H1 (cell line): ENCODE data around the gene NMT2. TPM values are rescaled to one million over a fixed set of nuclear protein-coding genes. Genes with fewer than 3 reads are reported as not detected.

Source experiments
- BCL11A ChIP-seq, 2 experiments: IDR thresholded peaks; one replicate each; pipeline ENCODE4 v1.6.1; 2011; ENCODE audit warnings: low read depth in 2 of 2, low read length in 2 of 2, mild to moderate bottlenecking in 2 of 2
- CHD1 ChIP-seq: IDR thresholded peaks from 2 replicates; pipeline ENCODE4 v1.6.1; 2012; ENCODE audit warnings: low read depth, low read length, improper control_type of control experiment
- CREB1 ChIP-seq: IDR thresholded peaks from 2 replicates; pipeline ENCODE4 v1.6.1; 2012; ENCODE audit warnings: inconsistent platforms
- CTBP2 ChIP-seq: IDR thresholded peaks from 2 replicates; pipeline ENCODE4 v1.7.0; 2011; ENCODE audit warnings: borderline replicate concordance, mild to moderate bottlenecking, moderate library complexity, mixed read lengths, low read length; ENCODE audit not compliant: insufficient read depth, insufficient read length
- JUN ChIP-seq: IDR thresholded peaks from 2 replicates; pipeline ENCODE4 v1.6.1; 2011; ENCODE audit warnings: low read depth, mild to moderate bottlenecking, improper control_type of control experiment, low read length
- KDM1A ChIP-seq: fragments of 200-600, 300-600 bp; sonication (generic); IDR thresholded peaks from 2 replicates; pipeline ENCODE4 v1.7.1; 2016; ENCODE audit warnings: mild to moderate bottlenecking, low read length, borderline replicate concordance
- KDM4A ChIP-seq: IDR thresholded peaks from one replicate; pipeline ENCODE4 v1.7.1; 2012; ENCODE audit warnings: low read depth, mild to moderate bottlenecking, moderate library complexity, low read length, inconsistent platforms; ENCODE audit not compliant: severe bottlenecking
- POLR2A ChIP-seq, 2 experiments: IDR thresholded peaks; 1 replicate in 1 of 2; 2 replicates in 1 of 2; pipeline ENCODE4 v1.6.1; 2011; ENCODE audit warnings: low read depth in 2 of 2, low read length in 2 of 2, mild to moderate bottlenecking in 2 of 2; ENCODE audit errors: control extremely low read depth in 1 of 2
- RFX5 ChIP-seq: IDR thresholded peaks from 2 replicates; pipeline ENCODE4 v1.6.1; 2011; ENCODE audit warnings: low read depth, low read length, improper control_type of control experiment, borderline replicate concordance
- SRF ChIP-seq: IDR thresholded peaks from 2 replicates; pipeline ENCODE4 v1.6.1; 2011; ENCODE audit warnings: mild to moderate bottlenecking, low read depth, low read length, moderate library complexity
- SUZ12 ChIP-seq: fragments of 200-600 bp; sonication (generic); IDR thresholded peaks from 2 replicates; pipeline ENCODE4 v1.6.1; 2012; ENCODE audit warnings: mild to moderate bottlenecking, inconsistent platforms, low read length, moderate library complexity, mixed read lengths
- polyA plus RNA-seq, 7 experiments: library from polyadenylated mRNA; depleted of rRNA in 3 of 7; stranded (reverse) in 5 of 7; unstranded in 2 of 7; fragments of >200 nt in 5 of 7; fragments of 200-250 nt in 2 of 7; gene quantifications; 1 replicate in 5 of 7; 2 replicates in 1 of 7; 4 replicates in 1 of 7; pipeline versions ENCODE4 v1.2.1 to v1.2.3, GENCODE V29; 2011 to 2013; ENCODE audit warnings: missing spikeins in 2 of 7, mixed read lengths in 2 of 7
- total RNA-seq: library from RNA; stranded (reverse); fragmentation: NEBNext Ultra II Directional; extraction: Animal tissue kit (Norgen Biotek cat#: 25700); gene quantifications from 2 replicates; pipeline ENCODE4 v1.2.1, GENCODE V29; 2021
- TF ChIP-seq, protein P1 (sequence below), 3 experiments: IDR thresholded peaks; 1 replicate in 2 of 3; 2 replicates in 1 of 3; pipeline versions ENCODE4 v1.5.1 to v1.6.1; 2011; ENCODE audit warnings: low read length in 3 of 3, mild to moderate bottlenecking in 3 of 3, inconsistent platforms in 2 of 3, low read depth in 1 of 3, moderate library complexity in 1 of 3; ENCODE audit not compliant: insufficient read depth in 1 of 3; ENCODE audit errors: control extremely low read depth in 1 of 3

The NMT2 gene
- total and polyA plus RNA-seq, 2 of the 8 experiments (the other 6 are each of a cell fraction or from before 2014, with no cell fraction given): 4.4 to 15.4 TPM

DNA sequence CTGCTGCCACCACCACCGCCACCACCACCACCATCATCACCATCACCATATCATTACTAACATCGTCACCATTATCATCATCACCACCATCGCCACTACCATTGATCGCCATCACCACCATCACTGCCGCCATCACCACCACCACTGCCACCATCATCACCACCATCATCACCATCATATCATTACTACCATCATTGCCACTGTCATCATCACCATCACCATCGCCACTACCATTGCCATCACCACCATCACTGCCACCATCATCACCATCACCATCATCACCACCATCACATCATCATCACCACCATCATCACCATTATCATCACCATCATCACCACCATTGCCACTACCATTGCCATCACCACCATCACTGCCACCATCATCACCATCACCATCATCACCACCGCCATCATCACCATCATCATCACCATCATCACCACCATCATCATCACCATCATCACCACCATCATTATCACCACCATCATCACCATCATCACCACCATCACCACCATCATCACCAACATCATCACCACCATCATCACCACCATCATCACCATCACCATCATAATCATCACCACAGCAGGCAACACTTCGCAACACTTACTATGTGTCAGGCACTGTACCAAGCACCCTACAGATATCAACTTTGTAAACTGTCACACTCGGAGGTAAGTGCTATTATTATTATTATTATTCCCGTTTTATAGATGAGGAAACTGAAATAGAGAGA is 19.3 kb downstream of the NMT2 start (continued):
- TF ChIP-seq, protein P1, sequence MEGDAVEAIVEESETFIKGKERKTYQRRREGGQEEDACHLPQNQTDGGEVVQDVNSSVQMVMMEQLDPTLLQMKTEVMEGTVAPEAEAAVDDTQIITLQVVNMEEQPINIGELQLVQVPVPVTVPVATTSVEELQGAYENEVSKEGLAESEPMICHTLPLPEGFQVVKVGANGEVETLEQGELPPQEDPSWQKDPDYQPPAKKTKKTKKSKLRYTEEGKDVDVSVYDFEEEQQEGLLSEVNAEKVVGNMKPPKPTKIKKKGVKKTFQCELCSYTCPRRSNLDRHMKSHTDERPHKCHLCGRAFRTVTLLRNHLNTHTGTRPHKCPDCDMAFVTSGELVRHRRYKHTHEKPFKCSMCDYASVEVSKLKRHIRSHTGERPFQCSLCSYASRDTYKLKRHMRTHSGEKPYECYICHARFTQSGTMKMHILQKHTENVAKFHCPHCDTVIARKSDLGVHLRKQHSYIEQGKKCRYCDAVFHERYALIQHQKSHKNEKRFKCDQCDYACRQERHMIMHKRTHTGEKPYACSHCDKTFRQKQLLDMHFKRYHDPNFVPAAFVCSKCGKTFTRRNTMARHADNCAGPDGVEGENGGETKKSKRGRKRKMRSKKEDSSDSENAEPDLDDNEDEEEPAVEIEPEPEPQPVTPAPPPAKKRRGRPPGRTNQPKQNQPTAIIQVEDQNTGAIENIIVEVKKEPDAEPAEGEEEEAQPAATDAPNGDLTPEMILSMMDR (IDR thresholded peaks at IDR 0.05; ENCODE audit: control extremely low read depth in 1 of 3, insufficient read depth in 1 of 3, low read depth in 1 of 3, low read length in 3 of 3): no peak
- no peak for TF ChIP-seq SUZ12
- no peak for TF ChIP-seq CTBP2
- TF ChIP-seq SRF: no peak
- no peak for TF ChIP-seq CHD1
- TF ChIP-seq RFX5: no peak
- no peak for TF ChIP-seq KDM1A
- no peak for TF ChIP-seq JUN
- TF ChIP-seq POLR2A (IDR thresholded peaks at IDR 0.05; ENCODE audit: control extremely low read depth in 1 of 2, low read depth in 2 of 2, low read length in 2 of 2): no peak
- no peak for TF ChIP-seq CREB1
- no peak for TF ChIP-seq BCL11A (IDR thresholded peaks at IDR 0.05; ENCODE audit: low read depth in 2 of 2, low read length in 2 of 2)
- no peak for TF ChIP-seq KDM4A
